Stimulated activated CD4-positive, alpha-beta T cell treated with anti-CD3 and anti-CD28 coated beads, Interleukin-1b, Interleukin-23, amount 100 ng/mL, for 4 hours (primary cell): ENCODE results near the gene TREML2.

Experiments
- DNase-seq, 2 donors: peaks; one replicate each; pipeline ENCODE4 v3.0.0-alpha.2; 2020; ENCODE audit warnings: low read depth in 2 of 2

The TREML2 gene

GRCh38 chr6:41150671-41151070, 50.3 kb downstream of the TREML2 start:
- no peak for DNase-seq

- DNase-seq: no peak
Observed at GRCh38 chr6:41147917-41148316, 53.0 kb downstream of the TREML2 start.
